GM21529 (cell line): Measurements from ENCODE around the gene PPDPF.

Experiments
- ATAC-seq: cut with Tn5 transposase; IDR thresholded peaks from one replicate; pipeline ENCODE4 v1.9.1; 2021; ENCODE audit not compliant: unreplicated experiment

The PPDPF gene

GRCh38 chr20:63519668-63520503 is 679 bp upstream of the PPDPF start:
- peak; percentile 41 for ATAC-seq

- ATAC-seq = peak; percentile 48
These were observed 503 bp downstream of the PPDPF start for GRCh38 chr20:63520934-63521601.

- ATAC-seq = no peak
These were observed 1.0 kb downstream of the PPDPF start for GRCh38 chr20:63521602-63522001.

DNA sequence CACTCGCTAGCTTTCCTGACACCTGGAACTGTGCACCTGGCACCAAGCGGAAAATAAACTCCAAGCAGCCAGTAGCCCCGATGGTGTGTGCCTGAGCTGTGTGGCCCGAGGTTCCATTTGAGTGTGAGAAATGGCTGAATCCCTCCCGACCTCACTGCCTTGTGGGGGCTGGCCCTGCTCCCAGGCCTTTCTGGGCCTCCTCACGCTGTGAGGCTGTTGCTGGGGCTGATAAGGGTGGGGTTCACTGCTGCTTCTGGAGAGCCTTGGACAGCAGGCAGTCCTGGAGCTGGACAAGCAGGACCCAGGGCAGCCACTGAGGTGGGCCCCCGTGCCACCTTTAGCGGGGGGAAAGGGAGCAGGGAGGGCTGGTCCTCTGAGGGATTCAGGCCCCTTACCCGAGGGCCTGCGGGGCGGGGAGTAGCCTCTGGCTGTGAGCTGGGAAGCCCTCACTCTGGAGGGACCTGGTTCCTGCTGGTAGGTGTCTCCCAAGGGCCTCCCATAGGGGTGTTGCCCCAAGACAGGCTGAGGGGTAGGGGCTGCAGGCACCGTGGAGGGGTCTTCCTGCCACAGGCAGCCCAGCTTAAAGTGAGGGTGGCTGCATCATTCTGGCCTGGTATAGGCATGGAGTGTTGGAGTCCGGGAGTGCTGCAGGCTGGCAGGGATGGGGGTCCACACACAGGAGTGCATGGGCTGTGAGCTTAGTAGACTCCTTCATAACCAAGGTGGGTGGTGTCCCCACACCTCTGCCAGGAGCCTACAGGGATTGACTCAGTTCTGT is 1.7 kb downstream of the PPDPF start:
- no peak for ATAC-seq

DNA sequence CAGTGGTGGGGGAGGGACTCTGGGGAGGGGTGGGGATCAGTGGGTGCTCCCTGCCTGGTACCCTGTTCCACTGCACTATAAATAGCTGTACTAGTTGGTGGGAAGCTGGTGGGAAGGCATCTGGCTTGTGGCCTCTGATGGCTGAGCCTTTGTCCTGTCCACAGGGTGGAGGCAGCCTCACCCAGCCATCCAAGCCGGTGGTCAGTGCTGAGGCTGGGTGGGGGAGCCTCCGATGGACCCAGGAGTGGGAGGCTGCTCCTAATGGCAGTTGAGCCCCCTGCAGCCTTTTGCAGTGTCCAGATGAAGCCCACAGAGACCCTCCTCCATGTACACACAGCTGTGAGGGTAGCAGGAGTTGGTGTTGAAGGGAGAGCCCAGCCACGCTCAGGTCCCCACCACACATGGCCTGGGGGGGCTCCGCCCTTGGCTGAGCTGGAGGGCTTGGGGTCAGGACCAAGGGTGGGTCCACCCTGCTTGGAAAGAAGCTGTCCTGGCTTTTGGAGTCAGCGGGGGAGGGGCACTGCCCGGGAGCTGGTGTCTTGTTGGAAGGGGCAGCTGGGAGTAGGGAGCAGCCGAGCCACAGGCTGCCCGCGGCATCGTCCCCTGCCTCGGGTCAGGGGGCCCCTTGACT is 2.5 kb downstream of the PPDPF start:
- ATAC-seq = no peak

DNA sequence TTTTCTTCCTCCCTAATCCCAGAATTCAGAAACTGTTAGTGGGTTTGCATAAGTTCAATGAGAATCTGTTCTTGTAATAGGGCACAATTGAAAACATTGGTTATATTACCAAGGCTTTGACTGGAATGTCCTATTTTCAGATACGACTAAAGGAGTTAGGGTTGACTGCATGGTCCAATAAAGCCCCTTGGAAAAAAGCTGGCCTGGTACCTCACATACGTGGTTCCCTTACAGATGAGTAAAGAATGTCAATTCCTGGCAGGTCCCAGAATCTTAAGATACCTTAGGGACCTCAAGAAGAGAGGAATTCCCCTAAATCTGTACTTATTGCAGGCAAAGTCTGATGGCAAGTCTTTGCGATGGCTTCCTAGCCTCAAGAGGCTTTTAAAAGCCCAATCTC is 4.6 kb downstream of the PPDPF start:
- no peak for ATAC-seq

GRCh38 chr20:63525971-63526370 is 5.4 kb downstream of the PPDPF start:
- no peak for ATAC-seq

DNA sequence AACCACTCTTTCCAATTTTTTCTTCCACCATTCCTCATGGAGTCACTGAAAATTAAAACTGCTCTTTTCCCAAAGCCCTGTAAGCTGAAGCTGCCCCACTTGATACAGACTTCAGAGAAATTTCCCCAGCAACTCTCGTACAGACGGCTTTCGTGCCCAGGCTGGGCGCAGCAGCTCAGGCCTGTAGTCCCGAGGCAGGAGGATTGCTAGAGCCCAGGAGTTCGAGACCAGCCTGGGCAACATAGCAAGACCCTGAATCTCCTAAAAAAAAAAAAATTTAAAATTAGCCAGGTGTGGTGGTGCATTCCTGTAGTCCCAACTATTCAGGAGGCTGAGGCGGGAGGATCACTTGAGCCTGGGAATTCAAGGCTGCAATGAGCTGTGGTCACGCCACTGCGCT is 6.6 kb downstream of the PPDPF start:
- no peak for ATAC-seq

DNA sequence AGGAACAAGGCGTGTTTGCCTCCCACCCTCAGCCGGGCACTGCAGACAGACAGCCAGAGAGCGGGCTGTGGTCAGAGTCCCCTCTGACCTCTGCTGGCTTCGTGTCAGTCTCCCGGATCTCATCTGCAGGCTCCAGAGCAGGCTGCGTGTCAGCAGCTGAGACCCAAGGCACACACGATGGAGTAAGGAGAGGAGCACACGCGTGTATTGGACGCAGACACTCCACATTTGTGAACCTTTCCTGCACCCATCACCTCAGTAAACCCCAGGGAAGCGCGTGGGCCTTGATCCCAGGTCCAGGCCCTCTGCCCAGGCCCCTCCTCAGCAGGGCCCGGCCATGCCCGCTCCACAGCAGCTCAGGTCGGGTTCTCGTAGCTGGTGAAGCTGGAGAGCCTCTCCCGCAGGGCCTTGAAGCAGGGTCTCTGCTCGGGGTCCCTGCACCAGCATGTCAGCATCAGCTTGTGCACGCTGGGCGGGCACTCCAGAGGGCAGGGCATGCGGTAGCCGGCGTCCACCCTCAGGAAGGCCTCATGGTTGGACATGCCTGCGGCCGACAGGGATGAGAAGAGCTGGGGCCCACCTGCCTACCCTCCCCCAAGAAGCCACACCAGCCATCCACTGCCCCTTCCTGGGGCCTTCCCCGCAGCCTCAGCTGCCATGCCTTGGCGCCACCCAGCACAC is 8.8 kb downstream of the PPDPF start:
- no peak for ATAC-seq

DNA sequence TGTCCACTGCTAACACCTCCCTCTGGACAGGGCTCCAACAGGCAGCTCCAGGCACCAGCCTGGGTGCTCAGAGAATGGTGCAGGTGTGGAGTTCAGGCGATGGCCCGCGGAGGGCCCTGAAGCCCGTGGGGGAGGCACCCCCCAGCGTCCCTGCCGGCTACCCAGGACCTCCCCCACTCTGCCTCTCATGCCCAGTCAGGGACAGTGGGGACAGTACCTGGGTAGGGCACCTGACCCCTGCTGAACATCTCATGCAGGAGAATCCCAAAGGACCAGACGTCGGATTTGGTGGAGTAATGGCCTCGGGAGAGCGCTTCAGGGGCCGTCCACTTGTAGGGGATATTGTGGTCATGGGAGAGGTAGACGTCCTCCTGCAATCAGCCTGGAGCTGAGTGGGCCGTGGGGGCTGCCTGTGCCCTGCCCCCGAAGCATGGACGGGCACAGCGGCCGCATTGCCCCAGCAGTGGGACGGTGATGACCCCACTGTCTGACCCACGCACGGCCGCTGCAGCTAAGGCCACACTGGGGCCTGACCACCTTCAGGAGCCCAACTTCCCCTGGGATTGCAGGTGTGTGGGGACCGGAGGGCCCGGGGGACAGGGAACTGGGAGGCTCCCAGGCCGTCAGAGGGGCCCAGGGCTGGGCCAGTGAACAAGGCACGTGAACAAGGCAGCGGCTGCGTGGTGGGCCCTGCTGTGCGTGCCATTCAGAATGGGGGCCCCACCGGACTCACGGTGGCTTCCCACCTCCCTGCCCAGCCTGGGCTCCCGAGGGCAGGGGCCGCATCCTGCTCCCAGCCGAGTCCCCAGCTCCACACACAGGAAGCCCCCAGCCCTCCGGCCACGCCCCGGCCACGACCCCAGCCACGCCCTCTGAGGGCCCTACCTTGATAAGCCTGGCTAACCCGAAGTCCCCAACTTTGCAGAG is 9.6 kb downstream of the PPDPF start:
- ATAC-seq = no peak

- ATAC-seq = no peak
These were observed 10.2 kb downstream of the PPDPF start for GRCh38 chr20:63530788-63531160.

DNA sequence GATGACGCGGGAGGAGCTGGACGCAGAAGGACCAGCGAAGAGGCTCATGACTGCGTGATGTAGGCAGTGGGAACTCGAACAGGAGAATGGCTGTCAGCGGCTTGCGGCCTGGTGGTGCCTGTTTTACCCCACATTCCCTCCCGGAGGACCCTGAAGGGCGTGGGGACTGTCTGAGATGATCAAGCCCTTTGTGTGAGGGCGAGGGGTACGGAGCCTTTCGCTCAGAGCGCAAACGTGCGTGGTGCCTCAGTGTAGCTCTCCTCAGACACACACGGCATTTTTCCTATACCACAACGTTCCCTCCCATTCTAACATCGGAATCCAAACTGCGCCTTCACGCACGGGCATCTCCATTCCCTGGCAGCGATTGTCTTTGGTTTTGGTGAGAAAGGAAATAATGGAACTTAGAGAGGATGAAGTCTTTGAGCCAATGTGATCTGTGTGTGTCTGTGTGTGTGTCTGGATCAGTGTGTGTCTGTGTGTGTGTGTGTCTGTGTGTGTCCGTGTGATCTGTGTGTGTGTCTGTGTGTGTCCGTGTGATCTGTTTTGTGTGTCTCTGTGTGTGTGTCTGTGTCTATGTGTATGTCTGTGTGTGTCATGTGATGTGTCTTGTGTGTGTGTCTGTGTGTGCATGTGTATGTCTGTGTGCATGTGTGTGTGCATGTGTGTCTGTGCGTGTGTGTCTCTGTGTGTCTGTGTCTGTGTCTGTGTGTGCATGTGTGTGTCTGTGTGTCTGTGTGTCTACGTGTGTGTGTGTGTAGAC is 11.3 kb downstream of the PPDPF start:
- no peak for ATAC-seq

- ATAC-seq = no peak
These were observed 11.9 kb downstream of the PPDPF start for GRCh38 chr20:63532449-63532971.

DNA sequence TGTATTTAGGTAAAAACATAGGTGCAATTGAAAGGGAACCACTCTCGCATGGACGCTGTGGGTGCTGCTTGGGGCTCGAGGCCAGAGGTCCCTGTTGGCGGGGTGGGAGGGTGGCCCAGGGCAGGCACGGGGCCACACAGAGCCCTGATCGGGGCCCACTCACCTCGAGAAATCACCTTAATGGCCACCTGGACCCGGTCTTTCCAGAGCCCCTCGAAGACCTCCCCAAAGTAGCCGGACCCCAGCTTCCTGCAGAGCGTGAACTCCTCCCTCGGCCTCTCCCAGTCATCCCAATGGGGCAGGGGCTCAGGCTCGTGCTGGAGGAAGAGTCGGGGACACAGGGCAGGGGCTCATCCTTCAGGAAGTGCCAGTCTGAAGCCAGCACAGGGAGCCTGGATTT is 12.8 kb downstream of the PPDPF start:
- no peak for ATAC-seq

DNA sequence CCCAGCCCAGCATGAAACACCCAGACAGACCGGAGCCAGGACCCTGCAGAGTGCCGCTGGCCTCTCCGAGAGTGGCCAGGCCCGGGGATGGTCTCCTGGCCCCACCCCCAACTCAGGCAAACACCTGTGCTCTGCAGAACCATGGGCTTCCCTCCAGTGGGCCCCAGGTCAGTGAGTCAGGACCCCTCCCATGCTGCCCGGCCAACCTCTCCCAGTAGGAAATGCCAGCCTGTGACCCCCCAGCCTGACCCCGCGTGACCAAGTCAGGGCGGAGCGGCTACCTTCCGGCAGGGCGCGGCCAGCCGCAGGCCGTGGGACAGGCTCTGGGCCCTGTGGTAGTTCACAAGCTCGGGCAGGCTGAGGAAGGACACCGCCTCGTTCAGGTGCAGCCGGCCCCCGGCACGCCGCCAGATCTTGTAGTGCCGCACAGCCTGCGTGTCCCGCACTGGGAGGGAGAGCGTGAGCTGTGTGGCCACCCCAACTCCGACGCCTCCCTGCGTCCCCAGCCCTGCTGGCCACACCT is 13.4 kb downstream of the PPDPF start:
- no peak for ATAC-seq

DNA sequence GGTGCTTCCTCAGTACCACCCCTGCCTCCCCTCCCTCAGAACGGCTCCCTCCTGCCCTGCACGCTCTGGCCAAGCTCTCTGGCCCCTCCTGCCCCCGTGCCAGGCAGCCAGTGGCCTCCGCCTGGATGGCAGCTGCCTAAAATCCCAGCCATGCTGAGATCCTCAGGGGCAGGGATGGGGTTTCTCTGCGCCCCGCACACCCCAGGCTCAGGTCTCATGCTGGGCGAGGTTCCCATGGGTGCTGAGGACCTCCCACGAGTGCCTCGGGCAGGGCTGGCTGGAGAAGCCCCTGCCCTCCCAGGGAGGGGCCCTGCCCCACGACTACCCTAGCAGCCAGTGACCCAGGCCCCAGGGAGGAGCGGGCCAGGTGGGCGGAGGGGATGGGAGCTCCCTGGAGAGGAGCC is 13.9 kb downstream of the PPDPF start:
- no peak for ATAC-seq

DNA sequence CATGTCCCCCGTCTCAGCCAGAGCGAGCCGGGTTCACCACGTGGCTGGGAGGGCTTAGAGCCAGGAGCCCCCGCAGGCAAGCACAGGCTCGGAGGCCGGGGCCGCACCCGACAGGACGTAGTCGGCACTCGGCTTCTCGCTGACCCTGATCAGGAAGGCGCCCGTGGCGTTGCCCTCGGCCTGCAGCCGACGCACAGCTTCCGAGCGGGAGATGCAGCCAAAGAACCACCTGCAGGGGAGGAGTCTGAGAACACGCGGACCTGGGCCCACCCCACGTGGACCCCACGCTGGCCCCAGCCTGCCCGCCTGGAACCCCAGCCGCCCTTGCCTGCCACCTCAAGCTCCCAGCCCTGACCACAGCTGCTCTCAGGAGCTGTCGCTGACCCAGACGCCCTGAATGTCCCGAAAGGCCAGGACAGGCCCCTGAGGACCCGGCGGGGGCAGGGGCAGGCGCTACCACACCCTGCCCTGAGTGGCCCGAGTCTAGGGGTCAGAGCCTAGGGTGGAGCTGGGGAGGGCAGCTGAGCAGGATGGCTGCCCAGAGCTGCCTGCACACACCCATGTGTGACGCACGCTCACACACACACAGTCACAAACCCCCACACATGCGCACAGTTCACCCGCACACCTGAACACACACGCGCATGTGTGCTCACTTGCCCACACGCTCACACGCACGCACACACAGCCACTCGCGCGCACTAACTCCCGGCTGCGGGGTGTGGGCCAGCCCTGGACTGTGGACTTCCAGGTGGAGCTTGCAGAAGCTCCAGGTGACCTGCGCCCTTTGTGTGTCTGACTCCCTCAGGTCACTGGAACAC is 14.5 kb downstream of the PPDPF start:
- no peak for ATAC-seq
